H1 (cell line): ENCODE results near the gene ARPP19. TPM values are rescaled to one million over a fixed set of nuclear protein-coding genes. Genes with fewer than 3 reads are reported as not detected.
"Not testable (repeated sequence)": the region's sequence is repeated elsewhere in the genome, so short reads cannot be mapped to it uniquely, and the experiment has no call there.

ENCODE experiments used
- CTCF ChIA-PET: fragments of 300-600 bp; sonication (Branson Sonifier 250); formaldehyde crosslinking; loops from one replicate; lab custom pipeline; 2021; ENCODE audit not compliant: partially characterized antibody; lab: Charles Lee
- POLR2A ChIA-PET: fragments of 300-600 bp; sonication (Branson Sonifier 250); formaldehyde crosslinking; loops from one replicate; lab custom pipeline; 2021; ENCODE audit warnings: inconsistent platforms; ENCODE audit not compliant: partially characterized antibody; lab: Charles Lee
- DNase-seq, 2 experiments: peaks; one replicate each; pipeline versions ENCODE4 v3.0.0 to v3.0.0-alpha.2; 2010 to 2022; ENCODE audit warnings: low spot score in 2 of 2, low read depth in 1 of 2, mixed read lengths in 1 of 2
- FAIRE-seq: peaks from 2 replicates; lab custom pipeline; 2011; peaks lifted over from hg19 to GRCh38; lab: Jason Lieb, UNC
- H2AFZ ChIP-seq: 2 replicates; pipeline ENCODE4 v1.8.1; 2012; ENCODE audit warnings: low read length, inconsistent platforms
- H2AK5ac ChIP-seq: 2 replicates; pipeline ENCODE4 v1.6.1; 2013; ENCODE audit warnings: low read depth, low read length
- H2BK120ac ChIP-seq: replicated peaks from 2 replicates; pipeline ENCODE3; 2013; ENCODE audit warnings: low read depth, low read length, inconsistent platforms
- H2BK12ac ChIP-seq: 2 replicates; pipeline ENCODE4 v1.6.1; 2013; ENCODE audit warnings: low read depth, low read length
- H2BK15ac ChIP-seq: 2 replicates; pipeline ENCODE4 v1.6.1; 2013; ENCODE audit warnings: low read length
- H2BK20ac ChIP-seq: 2 replicates; pipeline ENCODE4 v1.6.1; 2013; ENCODE audit warnings: low read length
- H2BK5ac ChIP-seq: 2 replicates; pipeline ENCODE4 v1.6.1; 2013; ENCODE audit warnings: low read depth, low read length
- H3K14ac ChIP-seq: 2 replicates; pipeline ENCODE4 v1.6.1; 2013; ENCODE audit warnings: inconsistent platforms; ENCODE audit not compliant: insufficient read length
- H3K18ac ChIP-seq: 2 replicates; pipeline ENCODE4 v1.6.1; 2013; ENCODE audit warnings: low read length; ENCODE audit errors: extremely low read depth
- H3K23ac ChIP-seq: 2 replicates; pipeline ENCODE4 v1.6.1; 2013; ENCODE audit warnings: inconsistent platforms; ENCODE audit not compliant: insufficient read length
- H3K23me2 ChIP-seq: 2 replicates; pipeline ENCODE4 v1.6.1; 2013; ENCODE audit warnings: low read depth, low read length
- H3K27ac ChIP-seq: 2 replicates; pipeline ENCODE4 v1.6.1; 2011; ENCODE audit warnings: low read depth, low read length, inconsistent platforms
- H3K27me3 ChIP-seq, 4 experiments: replicated peaks in 1 of 4; 1 replicate in 1 of 4; 2 replicates in 3 of 4; pipeline versions ENCODE4 v1.6.1 to v1.8.1; 2011 to 2013; ENCODE audit warnings: low read length in 3 of 4, mild to moderate bottlenecking in 3 of 4, inconsistent platforms in 2 of 4, mixed read lengths in 2 of 4, moderate library complexity in 1 of 4; ENCODE audit not compliant: control insufficient read depth in 3 of 4, insufficient read depth in 3 of 4; ENCODE audit errors: extremely low read depth in 1 of 4
- H3K36me3 ChIP-seq, 4 experiments: 2 replicates each; pipeline versions ENCODE4 v1.6.1 to v1.8.1; 2011 to 2013; ENCODE audit warnings: mild to moderate bottlenecking in 4 of 4, low read length in 3 of 4, moderate library complexity in 2 of 4, control low read depth in 1 of 4, inconsistent platforms in 1 of 4; ENCODE audit not compliant: insufficient read depth in 4 of 4, control insufficient read depth in 2 of 4
- H3K4ac ChIP-seq: replicated peaks from 2 replicates; pipeline ENCODE3; 2013; ENCODE audit warnings: low read length, low read depth, mixed read lengths, inconsistent platforms; ENCODE audit not compliant: insufficient read length
- H3K4me1 ChIP-seq, 4 experiments: replicated peaks in 1 of 4; 1 replicate in 1 of 4; 2 replicates in 3 of 4; pipeline versions ENCODE4 v1.6.1 to v1.8.1; 2011 to 2013; ENCODE audit warnings: low read length in 3 of 4, inconsistent platforms in 2 of 4, mixed read lengths in 1 of 4; ENCODE audit not compliant: insufficient read depth in 4 of 4, control insufficient read depth in 3 of 4
- H3K4me2 ChIP-seq, 2 experiments: 2 replicates each; pipeline versions ENCODE4 v1.6.1 to v1.8.1; 2011 to 2013; ENCODE audit warnings: low read depth in 2 of 2, low read length in 2 of 2, control low read depth in 1 of 2, inconsistent platforms in 1 of 2, mild to moderate bottlenecking in 1 of 2; ENCODE audit not compliant: insufficient read depth in 1 of 2
- H3K4me3 ChIP-seq, 4 experiments: fragments of 200-600, 300-600 bp in 1 of 4; sonication (generic), shearing (Covaris generic), sonication (Bioruptor Twin) in 1 of 4; 2 replicates each; pipeline versions ENCODE4 v1.5.1 to v1.8.1; 2011 to 2016; ENCODE audit warnings: low read length in 4 of 4, low read depth in 3 of 4, control low read depth in 2 of 4, inconsistent platforms in 2 of 4, mild to moderate bottlenecking in 2 of 4, mixed read lengths in 1 of 4, moderate library complexity in 1 of 4; ENCODE audit not compliant: insufficient read depth in 2 of 4; ENCODE audit errors: extremely low read depth in 1 of 4
- H3K56ac ChIP-seq: replicated peaks from 2 replicates; pipeline ENCODE3; 2013; ENCODE audit warnings: low read depth, mild to moderate bottlenecking, mixed read lengths, low read length, inconsistent platforms; ENCODE audit not compliant: insufficient read length
- H3K79me1 ChIP-seq: 2 replicates; pipeline ENCODE4 v1.6.1; 2013; ENCODE audit warnings: low read depth, low read length, control low read depth
- H3K79me2 ChIP-seq, 2 experiments: 2 replicates each; pipeline versions ENCODE4 v1.6.1 to v1.8.1; 2012 to 2013; ENCODE audit warnings: low read length in 2 of 2, mild to moderate bottlenecking in 2 of 2, inconsistent platforms in 1 of 2; ENCODE audit not compliant: insufficient read depth in 2 of 2, control insufficient read depth in 1 of 2
- H3K9ac ChIP-seq, 4 experiments: replicated peaks in 1 of 4; 1 replicate in 1 of 4; 2 replicates in 3 of 4; pipeline versions ENCODE4 v1.6.1 to v1.8.1; 2011 to 2013; ENCODE audit warnings: low read depth in 3 of 4, low read length in 3 of 4, control low read depth in 2 of 4, mild to moderate bottlenecking in 2 of 4, moderate library complexity in 2 of 4, inconsistent platforms in 1 of 4; ENCODE audit errors: extremely low read depth in 1 of 4
- H3K9me3 ChIP-seq, 2 experiments: 2 replicates each; pipeline versions ENCODE4 v1.6.1 to v1.8.1; 2012 to 2013; ENCODE audit warnings: mild to moderate bottlenecking in 2 of 2, moderate library complexity in 2 of 2, control low read depth in 1 of 2, inconsistent platforms in 1 of 2, low read depth in 1 of 2, low read length in 1 of 2, mixed read lengths in 1 of 2; ENCODE audit not compliant: insufficient read depth in 2 of 2
- H4K20me1 ChIP-seq, 2 experiments: replicated peaks in 1 of 2; 2 replicates each; pipeline versions ENCODE3 to v1.8.1; 2011 to 2013; ENCODE audit warnings: inconsistent platforms in 2 of 2, low read length in 2 of 2, mild to moderate bottlenecking in 1 of 2; ENCODE audit not compliant: insufficient read depth in 2 of 2, control insufficient read depth in 1 of 2
- H4K5ac ChIP-seq: 2 replicates; pipeline ENCODE4 v1.6.1; 2013; ENCODE audit warnings: low read length, low read depth, mixed read lengths, inconsistent platforms; ENCODE audit not compliant: insufficient read length
- H4K8ac ChIP-seq: 2 replicates; pipeline ENCODE4 v1.8.0; 2013; ENCODE audit warnings: mild to moderate bottlenecking, moderate library complexity, low read length, inconsistent platforms; ENCODE audit not compliant: insufficient read depth; ENCODE audit errors: extremely low read depth
- H4K91ac ChIP-seq: replicated peaks from 2 replicates; pipeline ENCODE3; 2013; ENCODE audit warnings: low read length, mixed read lengths, inconsistent platforms; ENCODE audit not compliant: insufficient read length
- SP2 ChIP-seq: IDR thresholded peaks from 2 replicates; pipeline ENCODE4 v1.6.1; 2012; ENCODE audit warnings: mild to moderate bottlenecking, low read length, inconsistent platforms
- TAF1 ChIP-seq: IDR thresholded peaks from 2 replicates; pipeline ENCODE4 v1.6.1; 2011; ENCODE audit warnings: mild to moderate bottlenecking, low read depth, low read length
- TEAD4 ChIP-seq: IDR thresholded peaks from 2 replicates; pipeline ENCODE4 v1.6.1; 2012; ENCODE audit warnings: low read depth, low read length, inconsistent platforms, mixed read lengths
- WGBS, 2 experiments: shearing (Covaris generic) in 1 of 2; methylation state at CpG; one replicate each; pipeline versions ENCODE4 v1.1.6 to v1.1.7; 2013 to 2015; ENCODE audit warnings: low lambda C conversion rate in 2 of 2, mixed read lengths in 2 of 2, inconsistent platforms in 1 of 2, low coverage in 1 of 2, missing lambda C conversion rate in 1 of 2; ENCODE audit not compliant: insufficient replicate concordance in 2 of 2, insufficient coverage in 1 of 2, insufficient read length in 1 of 2; ENCODE audit errors: extremely low coverage in 1 of 2, missing lambda C conversion rate in 1 of 2; 5-methylcytosine and 5-hydroxymethylcytosine counted together
- polyA plus RNA-seq, 7 experiments: library from polyadenylated mRNA; depleted of rRNA in 3 of 7; stranded (reverse) in 5 of 7; unstranded in 2 of 7; fragments of >200 nt in 5 of 7; fragments of 200-250 nt in 2 of 7; gene quantifications; 1 replicate in 5 of 7; 2 replicates in 1 of 7; 4 replicates in 1 of 7; pipeline versions ENCODE4 v1.2.1 to v1.2.3, GENCODE V29; 2011 to 2013; ENCODE audit warnings: missing spikeins in 2 of 7, mixed read lengths in 2 of 7
- total RNA-seq: library from RNA; stranded (reverse); fragmentation: NEBNext Ultra II Directional; extraction: Animal tissue kit (Norgen Biotek cat#: 25700); gene quantifications from 2 replicates; pipeline ENCODE4 v1.2.1, GENCODE V29; 2021
- TF ChIP-seq, protein P1 (sequence below), 3 experiments: IDR thresholded peaks; 1 replicate in 2 of 3; 2 replicates in 1 of 3; pipeline versions ENCODE4 v1.5.1 to v1.6.1; 2011; ENCODE audit warnings: low read length in 3 of 3, mild to moderate bottlenecking in 3 of 3, inconsistent platforms in 2 of 3, low read depth in 1 of 3, moderate library complexity in 1 of 3; ENCODE audit not compliant: insufficient read depth in 1 of 3; ENCODE audit errors: control extremely low read depth in 1 of 3

The ARPP19 gene
- total and polyA plus RNA-seq, 2 of the 8 experiments (the other 6 are each of a cell fraction or from before 2014, with no cell fraction given), result 81.9 to 274 TPM

- TF ChIP-seq, protein P1, sequence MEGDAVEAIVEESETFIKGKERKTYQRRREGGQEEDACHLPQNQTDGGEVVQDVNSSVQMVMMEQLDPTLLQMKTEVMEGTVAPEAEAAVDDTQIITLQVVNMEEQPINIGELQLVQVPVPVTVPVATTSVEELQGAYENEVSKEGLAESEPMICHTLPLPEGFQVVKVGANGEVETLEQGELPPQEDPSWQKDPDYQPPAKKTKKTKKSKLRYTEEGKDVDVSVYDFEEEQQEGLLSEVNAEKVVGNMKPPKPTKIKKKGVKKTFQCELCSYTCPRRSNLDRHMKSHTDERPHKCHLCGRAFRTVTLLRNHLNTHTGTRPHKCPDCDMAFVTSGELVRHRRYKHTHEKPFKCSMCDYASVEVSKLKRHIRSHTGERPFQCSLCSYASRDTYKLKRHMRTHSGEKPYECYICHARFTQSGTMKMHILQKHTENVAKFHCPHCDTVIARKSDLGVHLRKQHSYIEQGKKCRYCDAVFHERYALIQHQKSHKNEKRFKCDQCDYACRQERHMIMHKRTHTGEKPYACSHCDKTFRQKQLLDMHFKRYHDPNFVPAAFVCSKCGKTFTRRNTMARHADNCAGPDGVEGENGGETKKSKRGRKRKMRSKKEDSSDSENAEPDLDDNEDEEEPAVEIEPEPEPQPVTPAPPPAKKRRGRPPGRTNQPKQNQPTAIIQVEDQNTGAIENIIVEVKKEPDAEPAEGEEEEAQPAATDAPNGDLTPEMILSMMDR (IDR thresholded peaks at IDR 0.05; ENCODE audit: control extremely low read depth in 1 of 3, insufficient read depth in 1 of 3, low read depth in 1 of 3, low read length in 3 of 3), result no peak
- no peak for TF ChIP-seq TAF1
- no peak for TF ChIP-seq SP2
- TF ChIP-seq TEAD4, result no peak
- TF ChIP-seq, all 59 proteins: peak for 0
These were observed 1.9 kb downstream of the ARPP19 start (continued) for GRCh38 chr15:52566889-52567288.

DNA sequence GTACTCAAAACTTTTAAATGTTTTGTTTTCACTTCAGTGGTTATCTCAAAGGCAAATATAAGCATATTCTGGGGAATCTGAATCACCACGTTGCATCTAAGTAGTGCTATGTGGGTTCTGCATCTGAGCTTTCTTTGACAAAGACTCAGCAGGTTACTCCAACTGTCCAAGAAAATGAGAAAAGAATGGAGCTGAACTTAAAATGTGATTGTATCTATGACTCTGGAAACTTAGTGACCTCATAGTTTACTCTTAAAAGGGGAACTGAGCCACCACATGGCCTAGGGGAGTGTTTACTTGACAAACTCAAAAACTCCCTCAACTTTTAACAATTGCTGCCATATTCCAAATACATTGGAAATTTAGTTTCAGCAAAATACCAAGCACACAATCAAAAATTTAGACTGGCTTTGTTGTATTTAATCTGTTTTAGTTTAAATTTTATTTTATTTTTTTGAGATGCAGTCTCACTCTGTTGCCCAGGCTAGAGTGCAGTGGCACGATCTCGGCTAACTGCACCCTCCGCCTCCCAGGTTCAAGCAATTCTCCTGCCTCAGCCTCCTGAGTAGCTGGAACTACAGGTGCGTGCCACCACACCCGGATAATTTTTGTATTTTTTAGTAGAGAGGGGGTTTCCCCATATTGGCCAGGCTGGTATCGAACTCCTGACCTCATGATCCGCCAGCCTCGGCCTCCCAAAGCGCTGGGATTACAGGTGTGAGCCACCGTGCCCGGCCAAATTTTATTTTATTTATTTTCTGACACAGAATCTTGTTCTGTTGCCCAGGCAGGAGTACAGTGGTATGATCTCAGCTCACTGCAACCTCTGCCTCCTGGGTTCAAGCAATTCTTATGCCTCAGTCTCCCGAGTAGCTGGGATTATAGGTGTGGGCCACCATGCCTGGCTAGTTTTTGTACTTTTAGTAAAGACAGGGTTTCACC, 3.1 kb downstream of the ARPP19 start:
- H3K4me1 ChIP-seq, H3K79me1 ChIP-seq, H3K36me3 ChIP-seq, FAIRE-seq, H3K14ac ChIP-seq, H4K8ac ChIP-seq, H3K4me3 ChIP-seq, H3K27ac ChIP-seq, H2AK5ac ChIP-seq, H2BK12ac ChIP-seq, H3K4ac ChIP-seq, H3K4me2 ChIP-seq, H3K9me3 ChIP-seq, H3K56ac ChIP-seq, H2BK5ac ChIP-seq, H2BK20ac ChIP-seq, H3K9ac ChIP-seq, H3K23ac ChIP-seq, H4K5ac ChIP-seq, H2BK15ac ChIP-seq, H3K23me2 ChIP-seq, H2BK120ac ChIP-seq, H3K18ac ChIP-seq, H2AFZ ChIP-seq, H4K91ac ChIP-seq, DNase-seq, H3K27me3 ChIP-seq: not testable (repeated sequence)
- CTCF ChIA-PET, result interaction anchor here (0.5 to 1.5 kb wide), 5 partner anchors 10 to 671 kb away, joined by 3 to 4 read pairs (median 4); no protein-coding TSS in a partner anchor
- 91% methylated on average over 13 of the region's 13 CpGs; no CpG with 5 or more reads in 1 of the 2 experiments for WGBS, 2 experiments
- POLR2A ChIA-PET, result interaction anchor here (0.5 to 2.3 kb wide), 13 partner anchors 9 to 289 kb away, joined by 3 to 6 read pairs (median 3); no protein-coding TSS in a partner anchor
- Histone ChIP-seq H4K20me1 (peaks cover 21 to 28% of the 10 kb centered on the region in 2 experiments), H3K79me2 (peaks cover 56 to 79% of the 10 kb centered on the region in 2 experiments)
